K562 (cell line): ENCODE data around the gene MYRFL.

Experiments used
- CBX3 ChIP-seq, 2 experiments: IDR thresholded peaks; 1 replicate in 1 of 2; 2 replicates in 1 of 2; pipeline ENCODE4 v1.6.1; 2012; ENCODE audit warnings: inconsistent platforms in 2 of 2, low read length in 2 of 2, borderline replicate concordance in 1 of 2, control low read depth in 1 of 2
- CHD2 ChIP-seq: IDR thresholded peaks from 2 replicates; pipeline ENCODE4 v1.6.1; 2011; ENCODE audit warnings: low read depth, low read length
- CTCF ChIP-seq, 3 experiments: IDR thresholded peaks in 2 of 3; conservative IDR thresholded peaks in 1 of 3; 2 replicates each; pipeline ENCODE4 v1.5.1; 2011 to 2012; ENCODE audit warnings: low read length in 3 of 3, mild to moderate bottlenecking in 3 of 3, control low read depth in 2 of 3, improper control_type of control experiment in 1 of 3, inconsistent platforms in 1 of 3, low read depth in 1 of 3, mixed read lengths in 1 of 3, moderate library complexity in 1 of 3; ENCODE audit not compliant: insufficient read depth in 2 of 3
- ETS2 ChIP-seq: IDR thresholded peaks from 2 replicates; pipeline ENCODE4 v1.6.1; 2016; ENCODE audit warnings: borderline replicate concordance, missing genetic modification characterization, mild to moderate bottlenecking, moderate library complexity, missing compliant biosample characterization; ENCODE audit not compliant: poor library complexity, severe bottlenecking
- HDAC2 ChIP-seq: fragments of 450-650 bp; IDR thresholded peaks from 2 replicates; pipeline ENCODE4 v1.6.1; 2016; ENCODE audit warnings: mild to moderate bottlenecking
- ILF3 ChIP-seq: fragments of 450-650 bp; IDR thresholded peaks from 2 replicates; pipeline ENCODE4 v1.6.1; 2018; ENCODE audit warnings: antibody characterized with exemption, mild to moderate bottlenecking, moderate library complexity, borderline replicate concordance
- NR4A1 ChIP-seq, 2 experiments: fragments of 250-450 bp in 1 of 2; fragments of 450-650 bp in 1 of 2; sonication (Bioruptor Pico) in 1 of 2; IDR thresholded peaks; 2 replicates each; pipeline versions ENCODE4 v1.4.0 to v1.6.1; 2016 to 2020; ENCODE audit warnings: mild to moderate bottlenecking in 2 of 2, missing compliant biosample characterization in 1 of 2, missing genetic modification characterization in 1 of 2, moderate library complexity in 1 of 2
- PCBP1 ChIP-seq: fragments of 200-400 bp; formaldehyde crosslinking; IDR thresholded peaks from 2 replicates; pipeline ENCODE4 v1.6.1; 2018; ENCODE audit warnings: mild to moderate bottlenecking, low read depth, low read length; ENCODE audit not compliant: poor library complexity, severe bottlenecking
- RAD21 ChIP-seq, 2 experiments: fragments of 250-450 bp in 1 of 2; fragments of 450-650 bp in 1 of 2; sonication (Bioruptor Pico) in 1 of 2; formaldehyde crosslinking in 1 of 2; IDR thresholded peaks in 1 of 2; conservative IDR thresholded peaks in 1 of 2; 2 replicates each; pipeline versions ENCODE4 v1.4.0 to v1.8.0; 2020 to 2022; ENCODE audit warnings: mild to moderate bottlenecking in 2 of 2, moderate library complexity in 1 of 2
- RFX5 ChIP-seq: IDR thresholded peaks from 2 replicates; pipeline ENCODE4 v1.6.1; 2011; ENCODE audit warnings: low read depth, mild to moderate bottlenecking, improper control_type of control experiment, low read length
- ZBTB1 ChIP-seq: sonication (generic); formaldehyde crosslinking; IDR thresholded peaks from 2 replicates; pipeline ENCODE4 v1.8.1; 2023; ENCODE audit warnings: missing genetic modification reagents, low read depth, mild to moderate bottlenecking, borderline replicate concordance
- TF ChIP-seq, protein P1 (sequence below): fragments of 250-450 bp; sonication (Bioruptor Pico); IDR thresholded peaks from 2 replicates; pipeline ENCODE4 v1.5.0; 2020; ENCODE audit warnings: mild to moderate bottlenecking, borderline replicate concordance

GRCh38 chr12:69949311-69950002, 124.4 kb downstream of the MYRFL start:
- TF ChIP-seq RFX5 (no peak), PCBP1 (no peak), ILF3 (no peak), NR4A1 (CRISPR knock-in tag; IDR thresholded peaks at IDR 0.05) (no peak), NR4A1 (tag; IDR thresholded peaks at IDR 0.05) (no peak), CTCF (IDR thresholded peaks at IDR 0.05 in 2 of 3, conservative IDR thresholded peaks at IDR 0.05 in 1 of 3; ENCODE audit: insufficient read depth in 2 of 3, low read depth in 1 of 3, low read length in 3 of 3) (no peak), ZBTB1 (CRISPR knock-in tag) (no peak), CBX3 (IDR thresholded peaks at IDR 0.05; ENCODE audit: borderline replicate concordance in 1 of 2, low read length in 2 of 2) (no peak), CHD2 (no peak), ETS2 (tag) (no peak), RAD21 (CRISPR knock-in tag; conservative IDR thresholded peaks at IDR 0.05 in 1 of 2, IDR thresholded peaks at IDR 0.05 in 1 of 2) (no peak), HDAC2 (no peak)
- TF ChIP-seq, protein P1, sequence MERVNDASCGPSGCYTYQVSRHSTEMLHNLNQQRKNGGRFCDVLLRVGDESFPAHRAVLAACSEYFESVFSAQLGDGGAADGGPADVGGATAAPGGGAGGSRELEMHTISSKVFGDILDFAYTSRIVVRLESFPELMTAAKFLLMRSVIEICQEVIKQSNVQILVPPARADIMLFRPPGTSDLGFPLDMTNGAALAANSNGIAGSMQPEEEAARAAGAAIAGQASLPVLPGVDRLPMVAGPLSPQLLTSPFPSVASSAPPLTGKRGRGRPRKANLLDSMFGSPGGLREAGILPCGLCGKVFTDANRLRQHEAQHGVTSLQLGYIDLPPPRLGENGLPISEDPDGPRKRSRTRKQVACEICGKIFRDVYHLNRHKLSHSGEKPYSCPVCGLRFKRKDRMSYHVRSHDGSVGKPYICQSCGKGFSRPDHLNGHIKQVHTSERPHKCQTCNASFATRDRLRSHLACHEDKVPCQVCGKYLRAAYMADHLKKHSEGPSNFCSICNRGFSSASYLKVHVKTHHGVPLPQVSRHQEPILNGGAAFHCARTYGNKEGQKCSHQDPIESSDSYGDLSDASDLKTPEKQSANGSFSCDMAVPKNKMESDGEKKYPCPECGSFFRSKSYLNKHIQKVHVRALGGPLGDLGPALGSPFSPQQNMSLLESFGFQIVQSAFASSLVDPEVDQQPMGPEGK (CRISPR knock-in tag): no peak
